GM21528 (cell line): ENCODE measurements around the gene CCT5.
"Not testable (repeated sequence)": the region's sequence is repeated elsewhere in the genome, so short reads cannot be mapped to it uniquely, and the experiment has no call there.

ENCODE experiments used
- ATAC-seq: cut with Tn5 transposase; IDR thresholded peaks from one replicate; pipeline ENCODE4 v1.9.1; 2021; ENCODE audit warnings: mild to moderate bottlenecking, moderate library complexity; ENCODE audit not compliant: unreplicated experiment, low FRiP score

CCT5 gene

GRCh38 chr5:10275460-10275859 is 25.4 kb downstream of the CCT5 start:
- ATAC-seq = no peak

GRCh38 chr5:10275991-10276390 is 25.9 kb downstream of the CCT5 start:
- no peak for ATAC-seq

GRCh38 chr5:10276691-10277090 is 26.6 kb downstream of the CCT5 start:
- no peak for ATAC-seq

GRCh38 chr5:10277773-10278630 is 27.9 kb downstream of the CCT5 start:
- no peak for ATAC-seq

GRCh38 chr5:10278658-10279279 is 28.7 kb downstream of the CCT5 start:
- no peak for ATAC-seq

GRCh38 chr5:10279328-10279727 is 29.2 kb downstream of the CCT5 start:
- no peak for ATAC-seq

GRCh38 chr5:10279925-10280720 is 30.0 kb downstream of the CCT5 start:
- no peak for ATAC-seq

- peak; percentile 98 for ATAC-seq
Observed at GRCh38 chr5:10283927-10284635, 34.0 kb downstream of the CCT5 start.

GRCh38 chr5:10285362-10285761 is 35.3 kb downstream of the CCT5 start:
- ATAC-seq = not testable (repeated sequence)

GRCh38 chr5:10286162-10286861 is 36.2 kb downstream of the CCT5 start:
- no peak for ATAC-seq

GRCh38 chr5:10286862-10287227 is 36.8 kb downstream of the CCT5 start:
- no peak for ATAC-seq

- peak; percentile 46 for ATAC-seq
Observed at GRCh38 chr5:10288592-10289219, 38.6 kb downstream of the CCT5 start.

GRCh38 chr5:10289353-10289752 is 39.3 kb downstream of the CCT5 start:
- ATAC-seq = no peak

- no peak for ATAC-seq
Observed at GRCh38 chr5:10289991-10290390, 39.9 kb downstream of the CCT5 start.

GRCh38 chr5:10290438-10290837 is 40.4 kb downstream of the CCT5 start:
- no peak for ATAC-seq

GRCh38 chr5:10291692-10292339 is 41.7 kb downstream of the CCT5 start:
- ATAC-seq = no peak

GRCh38 chr5:10293907-10294662 is 44.0 kb downstream of the CCT5 start:
- ATAC-seq = no peak

- ATAC-seq = no peak
Observed at GRCh38 chr5:10295619-10296326, 45.7 kb downstream of the CCT5 start.
